ENCODE results near the gene DUSP8. TPM values are rescaled to one million over a fixed set of nuclear protein-coding genes. Genes with fewer than 3 reads are reported as not detected.

Gene DUSP8
- total RNA-seq, 1 donor from 2014 or later: 2.2 TPM

DNA sequence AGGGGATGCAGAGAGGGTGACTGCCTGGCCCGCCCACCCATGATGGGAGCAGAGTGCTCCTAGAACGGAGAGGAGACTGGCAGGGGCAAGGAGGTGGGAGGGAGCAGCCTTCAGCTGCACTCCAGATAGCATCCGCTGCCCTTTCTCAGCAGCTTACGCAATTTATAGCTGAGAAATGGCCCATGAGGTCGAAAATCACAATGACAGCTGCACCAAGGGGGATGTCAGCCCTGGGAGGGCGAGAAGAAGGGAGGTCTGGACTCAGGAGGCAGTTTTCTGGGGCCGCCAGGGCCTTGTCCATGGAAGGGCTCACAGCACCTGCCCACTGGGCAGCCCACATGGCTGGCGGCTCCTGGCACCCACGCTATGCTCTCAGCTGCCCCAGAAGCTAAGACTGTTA, 67.9 kb downstream of the DUSP8 start:
- TF ChIP-seq, protein P1, sequence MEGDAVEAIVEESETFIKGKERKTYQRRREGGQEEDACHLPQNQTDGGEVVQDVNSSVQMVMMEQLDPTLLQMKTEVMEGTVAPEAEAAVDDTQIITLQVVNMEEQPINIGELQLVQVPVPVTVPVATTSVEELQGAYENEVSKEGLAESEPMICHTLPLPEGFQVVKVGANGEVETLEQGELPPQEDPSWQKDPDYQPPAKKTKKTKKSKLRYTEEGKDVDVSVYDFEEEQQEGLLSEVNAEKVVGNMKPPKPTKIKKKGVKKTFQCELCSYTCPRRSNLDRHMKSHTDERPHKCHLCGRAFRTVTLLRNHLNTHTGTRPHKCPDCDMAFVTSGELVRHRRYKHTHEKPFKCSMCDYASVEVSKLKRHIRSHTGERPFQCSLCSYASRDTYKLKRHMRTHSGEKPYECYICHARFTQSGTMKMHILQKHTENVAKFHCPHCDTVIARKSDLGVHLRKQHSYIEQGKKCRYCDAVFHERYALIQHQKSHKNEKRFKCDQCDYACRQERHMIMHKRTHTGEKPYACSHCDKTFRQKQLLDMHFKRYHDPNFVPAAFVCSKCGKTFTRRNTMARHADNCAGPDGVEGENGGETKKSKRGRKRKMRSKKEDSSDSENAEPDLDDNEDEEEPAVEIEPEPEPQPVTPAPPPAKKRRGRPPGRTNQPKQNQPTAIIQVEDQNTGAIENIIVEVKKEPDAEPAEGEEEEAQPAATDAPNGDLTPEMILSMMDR (IDR thresholded peaks at IDR 0.05; ENCODE audit: unreplicated experiment): no peak
- no peaks in the 10 kb centered on the region for H3K9me3 Mint-ChIP-seq (ENCODE audit: unreplicated experiment)

More for the DNA sequence above, 67.9 kb downstream of the DUSP8 start:
- Mint-ChIP-seq H3K27ac (ENCODE audit: unreplicated experiment) (no peak overlapping the region), H3K4me1 (ENCODE audit: unreplicated experiment) (peaks cover 12% of the 10 kb centered on the region), H3K4me3 (ENCODE audit: unreplicated experiment) (no peak overlapping the region), H3K36me3 (ENCODE audit: low read depth, unreplicated experiment) (peaks cover under 1% of the 10 kb centered on the region), H3K27me3 (ENCODE audit: unreplicated experiment) (peaks cover 5% of the 10 kb centered on the region)
- no peak for DNase-seq (ENCODE audit: low spot score)

Other genes with a start within 250 kb of the DUSP8 start
- gene BRSK2, start 182.3 kb downstream of the DUSP8 start, total RNA-seq (ENCODE audit: unreplicated experiment): 4.0 TPM
- 37.5 TPM for gene MOB2, start 85.5 kb downstream of the DUSP8 start, total RNA-seq (ENCODE audit: unreplicated experiment)
- gene KRTAP5-1, start 13.0 kb upstream of the DUSP8 start, total RNA-seq (ENCODE audit: unreplicated experiment): not detected
- not detected for gene KRTAP5-2, start 26.0 kb upstream of the DUSP8 start, total RNA-seq (ENCODE audit: unreplicated experiment)
- gene KRTAP5-3, start 36.2 kb upstream of the DUSP8 start, total RNA-seq (ENCODE audit: unreplicated experiment): not detected
- not detected for gene KRTAP5-4, start 49.9 kb upstream of the DUSP8 start, total RNA-seq (ENCODE audit: unreplicated experiment)
- not detected for gene KRTAP5-5, start 57.5 kb upstream of the DUSP8 start, total RNA-seq (ENCODE audit: unreplicated experiment)
- not detected for gene KRTAP5-6, start 124.9 kb upstream of the DUSP8 start, total RNA-seq (ENCODE audit: unreplicated experiment)
- 0.64 TPM for gene IFITM10, start 178.3 kb upstream of the DUSP8 start, total RNA-seq (ENCODE audit: unreplicated experiment)
- gene CTSD, start 191.7 kb upstream of the DUSP8 start, total RNA-seq (ENCODE audit: unreplicated experiment): 224 TPM